NOMO-1 treated with dmso at 0.1 percent for 144 hours (cell line): Measurements from ENCODE around the gene FBXL19.
A peak's percentile ranks its signal among the peaks of the same experiment; 100 is the strongest.

ENCODE experiments used
- DNase-seq: peaks from one replicate; lab custom pipeline; 2025; ENCODE audit not compliant: unreplicated experiment; lab: John Stamatoyannopoulos, UW

Gene FBXL19

DNA sequence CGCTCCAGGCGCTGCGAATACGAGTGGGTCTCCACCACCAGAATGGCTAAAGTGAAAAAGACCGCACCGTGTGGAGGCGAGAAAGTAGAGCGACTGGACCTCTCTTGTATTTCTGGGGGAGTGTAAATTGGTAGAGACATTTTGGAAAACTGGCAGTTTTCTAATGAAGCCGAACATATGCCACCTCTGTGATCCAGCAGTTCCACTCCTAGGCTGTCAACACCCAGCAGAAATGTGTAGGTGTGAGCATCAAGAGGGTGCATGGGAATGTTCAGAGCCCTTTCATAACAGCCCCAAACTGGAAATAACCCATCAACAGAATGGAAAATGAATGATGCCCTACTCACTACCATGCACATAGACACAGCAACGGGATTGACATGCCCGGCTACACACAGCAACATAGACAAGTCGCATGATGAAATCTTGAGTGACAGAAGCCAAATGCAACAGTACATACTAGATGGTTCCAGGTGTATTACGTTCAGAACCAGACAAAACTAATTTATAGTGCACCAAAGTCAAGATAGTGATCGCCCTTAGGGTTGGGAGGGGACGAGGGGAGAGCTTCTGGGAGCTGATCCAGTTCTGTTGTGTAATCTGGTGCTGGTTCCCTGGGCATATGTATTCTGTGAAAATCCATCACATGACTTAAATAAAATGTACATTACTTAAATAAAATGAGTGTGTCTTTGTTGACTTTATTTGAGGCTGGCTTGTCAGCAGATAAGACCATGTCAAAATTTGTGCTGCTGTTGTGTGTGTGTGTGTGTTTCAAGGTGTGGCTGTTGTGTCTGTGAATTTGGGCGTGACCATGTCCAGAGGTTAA is 28.6 kb upstream of the FBXL19 start:
- DNase-seq, result no peak

DNA sequence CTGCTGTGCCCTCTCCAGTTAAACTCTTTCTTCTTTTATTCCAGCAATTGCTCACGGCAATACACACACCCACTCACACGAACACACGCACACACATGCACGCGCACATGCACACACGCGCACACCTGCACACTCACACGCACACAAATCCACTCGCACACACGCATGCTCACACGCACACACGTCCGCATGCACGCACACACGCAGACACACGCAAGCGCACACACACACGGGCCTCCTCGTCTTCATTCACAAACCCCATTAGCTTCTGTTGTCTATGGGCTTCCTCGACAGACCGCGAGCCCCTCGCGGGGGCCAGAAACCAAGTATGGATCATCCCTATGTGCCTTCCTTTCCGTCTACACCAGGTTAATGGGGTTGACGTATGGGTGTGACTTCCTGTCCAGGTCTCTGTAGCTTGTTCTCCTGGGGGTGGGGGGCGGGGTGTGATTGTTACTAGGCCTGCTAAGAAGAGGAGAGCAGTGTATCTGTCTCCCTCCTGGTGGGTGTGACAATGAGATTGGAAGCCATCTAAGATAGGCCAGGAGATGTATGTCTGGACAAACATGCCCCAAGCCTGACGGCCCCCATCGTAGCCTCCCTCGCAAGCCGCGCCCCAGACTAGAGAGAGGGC is 27.6 kb upstream of the FBXL19 start:
- no peak for DNase-seq

DNA sequence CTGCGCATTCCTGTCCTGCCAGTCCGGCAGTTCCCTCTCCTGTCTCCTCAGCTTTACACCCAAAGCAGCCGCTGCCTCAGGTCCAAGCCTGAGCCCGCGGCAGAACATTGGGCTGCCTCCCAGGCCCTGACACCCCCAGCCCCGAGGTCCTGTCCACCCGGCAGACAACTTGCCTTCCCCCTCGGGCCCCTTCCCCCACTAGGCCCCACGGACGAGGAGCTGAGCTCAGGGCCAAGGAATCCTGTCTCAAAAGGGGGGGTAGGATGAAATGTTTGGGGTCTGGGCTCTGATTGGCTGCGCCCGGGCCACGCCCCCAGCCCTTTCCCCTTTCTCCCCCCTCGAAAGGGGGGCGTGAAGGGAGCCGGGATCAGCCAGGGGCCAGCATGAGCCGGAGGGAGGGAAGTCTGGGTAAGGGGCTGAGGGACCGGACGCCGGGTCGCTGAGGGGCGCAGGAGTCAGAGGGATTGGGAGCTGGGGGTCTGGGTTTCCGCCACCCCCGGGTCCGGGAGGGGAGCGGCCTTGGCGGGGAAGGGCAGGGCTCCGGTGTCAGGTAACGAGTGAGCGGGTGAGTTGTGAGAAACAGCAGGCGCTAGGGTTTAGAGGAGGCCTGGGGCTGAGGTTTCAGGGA is 27.0 kb upstream of the FBXL19 start, which contains the start of gene CTF1:
CTF1 (plus strand) TSS at position 354 of the 628 bp plus-strand sequence; CDS start at position 384, 30 bp downstream.
- DNase-seq, result no peak

DNA sequence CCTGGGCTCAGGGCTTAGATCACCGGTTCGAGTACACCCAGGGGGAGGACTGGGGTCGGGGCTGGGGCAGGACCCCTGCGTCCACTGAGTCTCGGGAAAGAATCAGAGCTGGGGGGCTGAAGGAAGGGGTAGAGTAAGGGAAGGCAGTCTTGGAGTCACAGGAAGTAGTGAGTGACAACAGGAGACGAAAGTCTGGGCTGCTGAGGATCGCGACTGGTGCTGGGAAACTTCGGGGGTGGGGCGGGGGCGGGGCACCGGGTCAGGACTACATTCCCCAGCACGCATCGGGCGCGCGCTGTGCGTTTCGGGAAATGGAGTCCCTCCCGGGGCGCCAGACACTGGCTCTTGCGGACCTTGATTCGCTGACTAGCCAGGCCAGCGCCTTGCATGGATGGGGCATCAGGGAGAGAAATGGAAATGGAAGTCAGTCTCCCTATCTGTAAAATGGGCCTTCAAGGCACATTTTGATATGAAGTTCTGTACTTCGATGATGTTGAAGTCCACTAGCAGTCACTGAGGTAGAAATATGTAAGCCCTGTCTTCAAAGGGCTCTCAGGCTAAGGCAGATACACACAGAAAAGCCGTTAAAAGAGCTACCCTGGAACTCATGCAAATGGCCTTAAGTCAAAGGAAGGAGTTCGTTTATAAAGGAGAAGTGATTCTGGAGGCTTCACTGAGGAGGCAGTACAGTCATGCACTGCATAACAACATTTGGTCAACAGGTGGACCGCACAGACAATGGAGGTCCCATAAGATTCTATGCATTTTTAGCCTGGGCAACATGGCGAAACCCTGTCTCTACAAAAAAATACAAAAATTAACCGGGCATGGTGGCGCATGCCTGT is 26.3 kb upstream of the FBXL19 start:
- DNase-seq, result peak; percentile 35

DNA sequence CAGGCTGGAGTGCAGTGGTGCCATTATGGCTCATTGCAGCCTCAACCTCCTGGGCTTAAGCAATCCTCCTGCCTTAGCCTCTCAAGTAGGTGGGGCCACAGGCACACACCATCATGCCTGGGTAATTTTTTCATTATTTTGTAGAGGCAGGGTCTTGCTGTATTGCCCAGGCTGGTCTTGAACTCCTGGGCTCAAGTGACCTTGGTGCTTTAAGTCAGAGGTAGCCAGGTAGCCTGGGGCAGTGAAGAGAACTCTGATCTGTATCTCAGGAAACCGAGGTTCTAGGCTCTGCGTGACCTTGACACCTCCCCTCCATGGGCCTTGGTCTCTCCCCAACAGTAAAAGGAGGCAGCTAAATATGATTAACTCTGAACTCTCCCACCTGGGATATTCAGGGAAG is 23.6 kb upstream of the FBXL19 start:
- no peak for DNase-seq

DNA sequence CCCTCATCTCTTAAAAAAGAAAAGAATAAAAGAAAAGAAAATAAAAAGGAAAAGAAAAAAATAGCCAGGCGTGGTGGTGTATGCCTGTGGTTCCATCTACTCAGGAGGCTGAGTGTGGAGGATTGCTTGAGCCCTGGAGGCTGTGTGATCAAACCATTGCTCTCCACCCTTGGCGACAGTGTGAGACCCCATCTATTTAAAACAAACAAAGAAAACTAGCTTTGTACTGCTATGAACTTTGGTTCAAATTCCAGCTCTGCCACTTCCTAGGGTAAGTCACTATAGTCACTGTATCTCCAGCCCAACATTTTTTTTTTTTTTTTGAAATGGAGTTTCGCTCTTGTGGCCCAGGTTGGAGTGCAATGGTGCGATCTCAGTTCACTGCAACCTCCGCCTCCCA is 22.8 kb upstream of the FBXL19 start:
- no peak for DNase-seq

DNA sequence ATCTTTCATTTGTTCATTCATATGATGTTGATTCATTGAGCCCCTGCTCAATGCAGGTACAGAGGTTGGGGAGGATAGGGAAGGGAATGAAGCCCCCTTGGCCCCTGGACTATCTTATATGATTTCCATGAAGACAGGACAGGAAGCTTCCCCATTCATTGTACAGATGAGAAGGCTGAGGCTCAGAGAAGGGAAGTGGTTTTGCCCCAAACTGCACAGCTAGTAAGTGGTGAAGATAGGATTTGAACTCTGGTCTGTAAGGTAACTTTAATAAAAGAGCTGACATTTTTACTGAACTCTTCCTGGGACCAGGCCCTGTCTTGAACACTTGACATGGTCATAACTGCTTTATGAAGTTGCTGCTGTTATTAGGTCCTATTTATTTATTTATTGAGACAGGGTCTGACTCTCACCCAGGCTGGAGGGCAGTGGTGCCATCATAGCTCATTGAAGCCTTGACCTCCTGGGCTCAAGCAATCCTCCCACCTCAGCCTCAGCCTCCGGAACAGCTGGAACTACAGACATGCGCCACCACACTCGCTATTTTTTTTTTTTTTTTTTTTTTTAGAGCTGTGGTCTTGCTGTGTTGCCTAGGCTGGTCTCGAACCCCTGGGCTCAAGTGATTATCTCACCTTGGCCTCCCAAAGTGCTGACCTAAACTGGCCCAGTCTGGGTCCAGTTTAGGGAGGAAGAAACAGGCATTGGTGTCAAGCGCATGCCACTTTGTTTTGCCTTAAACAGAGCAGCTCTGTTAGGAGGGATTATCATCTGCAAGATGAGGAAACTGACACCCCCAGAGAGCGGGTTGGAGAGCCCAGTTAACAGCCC is 22.0 kb upstream of the FBXL19 start:
- DNase-seq, result no peak

DNA sequence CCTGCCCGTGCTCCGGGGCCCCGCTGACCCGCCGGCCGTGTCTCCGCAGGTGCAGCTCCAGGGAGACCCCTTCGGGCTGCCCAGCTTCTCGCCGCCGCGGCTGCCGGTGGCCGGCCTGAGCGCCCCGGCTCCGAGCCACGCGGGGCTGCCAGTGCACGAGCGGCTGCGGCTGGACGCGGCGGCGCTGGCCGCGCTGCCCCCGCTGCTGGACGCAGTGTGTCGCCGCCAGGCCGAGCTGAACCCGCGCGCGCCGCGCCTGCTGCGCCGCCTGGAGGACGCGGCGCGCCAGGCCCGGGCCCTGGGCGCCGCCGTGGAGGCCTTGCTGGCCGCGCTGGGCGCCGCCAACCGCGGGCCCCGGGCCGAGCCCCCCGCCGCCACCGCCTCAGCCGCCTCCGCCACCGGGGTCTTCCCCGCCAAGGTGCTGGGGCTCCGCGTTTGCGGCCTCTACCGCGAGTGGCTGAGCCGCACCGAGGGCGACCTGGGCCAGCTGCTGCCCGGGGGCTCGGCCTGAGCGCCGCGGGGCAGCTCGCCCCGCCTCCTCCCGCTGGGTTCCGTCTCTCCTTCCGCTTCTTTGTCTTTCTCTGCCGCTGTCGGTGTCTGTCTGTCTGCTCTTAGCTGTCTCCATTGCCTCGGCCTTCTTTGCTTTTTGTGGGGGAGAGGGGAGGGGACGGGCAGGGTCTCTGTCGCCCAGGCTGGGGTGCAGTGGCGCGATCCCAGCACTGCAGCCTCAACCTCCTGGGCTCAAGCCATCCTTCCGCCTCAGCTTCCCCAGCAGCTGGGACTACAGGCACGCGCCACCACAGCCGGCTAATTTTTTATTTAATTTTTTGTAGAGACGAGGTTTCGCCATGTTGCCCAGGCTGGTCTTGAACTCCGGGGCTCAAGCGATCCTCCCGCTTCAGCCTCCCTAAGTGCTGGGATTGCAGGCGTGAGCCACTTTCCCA is 21.1 kb upstream of the FBXL19 start:
- DNase-seq, result peak; percentile 74

DNA sequence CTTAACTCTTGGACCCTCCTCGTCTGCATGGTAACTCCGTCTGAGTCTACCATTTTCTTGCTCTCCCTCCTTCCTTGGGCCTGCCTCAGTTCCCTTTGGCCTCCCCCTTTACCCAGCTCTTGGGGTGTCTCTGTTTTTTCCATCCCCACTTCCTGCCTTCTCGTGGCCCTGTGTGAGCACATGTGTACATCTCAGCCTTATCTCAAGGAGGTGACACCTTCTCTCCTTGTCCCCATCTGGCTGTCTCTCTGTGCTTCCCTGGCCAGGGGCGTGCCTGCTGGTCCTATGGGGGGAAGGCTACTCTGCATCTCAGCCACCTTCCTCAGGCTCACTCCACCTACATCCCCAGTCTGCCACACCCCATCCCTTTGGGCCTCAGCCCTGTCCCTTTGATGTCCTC is 20.4 kb upstream of the FBXL19 start:
- DNase-seq, result no peak

DNA sequence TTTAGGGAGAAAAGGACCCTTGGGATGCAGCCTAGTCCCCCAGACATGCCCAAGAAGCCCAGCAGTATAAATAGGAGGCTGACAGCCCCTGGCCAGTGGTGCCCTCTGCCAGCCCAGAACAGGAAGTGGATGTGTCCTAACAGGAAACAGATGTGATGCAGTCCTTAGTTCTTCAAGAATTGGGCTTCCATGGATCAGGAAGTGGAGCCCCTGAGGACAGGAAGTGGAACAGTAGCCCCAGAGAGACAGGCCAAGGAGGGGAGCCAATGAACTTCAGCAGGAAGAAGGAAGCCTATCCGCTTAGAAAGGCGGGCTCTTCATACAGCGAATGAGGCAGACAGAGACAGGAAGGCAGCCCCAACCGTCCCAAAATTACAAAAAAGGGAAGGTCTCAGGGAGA is 19.8 kb upstream of the FBXL19 start:
- DNase-seq, result peak; percentile 95

DNA sequence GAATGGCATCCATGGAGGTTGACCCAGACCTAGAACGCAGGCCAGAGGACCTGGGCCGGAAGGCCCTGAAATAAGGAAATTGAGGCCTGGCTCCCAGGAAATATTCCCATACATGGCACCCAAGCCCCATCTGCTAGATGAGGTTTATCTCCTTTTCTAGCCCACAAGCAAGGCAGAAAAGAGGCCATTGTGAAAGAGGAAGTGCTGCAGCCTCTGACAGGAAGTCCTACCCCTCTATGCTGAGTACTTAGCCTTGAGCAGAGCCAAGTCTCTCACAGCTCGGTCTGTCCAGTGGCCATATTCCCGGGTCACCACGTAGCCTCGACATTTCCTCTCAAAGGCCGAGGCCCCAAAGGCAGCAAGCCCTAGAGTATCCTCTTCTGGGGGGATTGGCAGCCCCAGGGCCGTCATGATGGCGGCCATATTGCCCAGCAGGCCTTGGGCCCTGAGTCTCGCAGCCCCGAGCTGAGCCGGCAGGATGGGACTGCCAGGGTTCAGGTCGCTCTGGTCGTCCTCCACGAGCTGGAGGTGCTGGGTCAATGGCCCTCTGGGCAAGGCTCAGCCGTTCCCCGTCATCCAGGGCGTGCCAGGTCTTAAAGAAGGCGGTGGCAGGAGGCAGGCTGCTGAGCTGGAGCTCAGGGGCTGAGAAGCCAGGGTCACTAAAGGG is 19.1 kb upstream of the FBXL19 start:
- peak; percentile 58 for DNase-seq

DNA sequence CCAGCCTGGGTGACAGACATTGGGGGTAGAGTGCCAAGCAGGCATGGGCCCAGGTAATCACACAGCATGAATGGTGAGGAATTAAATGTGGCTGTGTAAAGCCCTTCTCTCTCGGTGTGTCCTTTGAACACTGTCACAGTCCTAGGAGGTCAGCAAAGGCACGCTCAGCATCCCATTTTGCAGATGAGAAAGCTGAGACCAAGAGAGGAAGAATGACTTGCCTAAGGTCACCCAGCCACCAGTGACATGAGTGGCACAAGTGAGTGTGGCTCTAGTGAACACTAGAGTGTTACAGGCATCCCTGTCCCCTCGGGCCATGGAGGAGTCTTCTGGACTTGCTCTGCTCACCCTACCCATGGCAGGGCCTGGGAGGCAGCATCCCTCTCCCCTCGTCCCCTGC is 16.3 kb upstream of the FBXL19 start:
- DNase-seq, result no peak

DNA sequence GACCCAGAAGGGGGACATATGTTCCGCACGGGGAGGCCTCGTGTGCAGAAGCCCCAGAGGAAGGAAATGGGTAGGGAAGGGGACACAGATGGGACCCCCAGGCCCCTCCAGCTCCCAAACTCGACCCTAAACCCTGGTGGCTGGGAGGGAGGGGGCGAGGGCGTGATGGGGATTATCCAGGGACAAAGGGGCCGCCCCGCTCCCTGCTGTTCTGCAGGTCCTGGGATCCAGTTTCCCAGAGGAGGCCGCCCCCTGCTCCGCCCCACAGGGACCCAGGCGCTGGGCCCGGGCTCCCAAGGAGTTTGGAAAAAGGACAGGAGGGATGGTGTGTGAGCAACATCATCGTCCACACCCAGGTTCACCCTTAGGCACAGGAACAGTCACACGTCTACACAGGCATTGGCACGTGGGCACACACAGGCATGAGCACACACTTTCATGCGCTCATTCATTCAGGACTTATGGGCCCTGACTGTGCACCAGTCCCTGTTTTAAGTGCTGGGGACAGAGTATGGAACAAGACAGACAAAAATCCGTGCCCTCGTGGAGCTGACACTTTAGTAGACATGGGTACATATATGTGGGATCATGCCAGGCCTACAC is 12.8 kb upstream of the FBXL19 start:
- no peak for DNase-seq

DNA sequence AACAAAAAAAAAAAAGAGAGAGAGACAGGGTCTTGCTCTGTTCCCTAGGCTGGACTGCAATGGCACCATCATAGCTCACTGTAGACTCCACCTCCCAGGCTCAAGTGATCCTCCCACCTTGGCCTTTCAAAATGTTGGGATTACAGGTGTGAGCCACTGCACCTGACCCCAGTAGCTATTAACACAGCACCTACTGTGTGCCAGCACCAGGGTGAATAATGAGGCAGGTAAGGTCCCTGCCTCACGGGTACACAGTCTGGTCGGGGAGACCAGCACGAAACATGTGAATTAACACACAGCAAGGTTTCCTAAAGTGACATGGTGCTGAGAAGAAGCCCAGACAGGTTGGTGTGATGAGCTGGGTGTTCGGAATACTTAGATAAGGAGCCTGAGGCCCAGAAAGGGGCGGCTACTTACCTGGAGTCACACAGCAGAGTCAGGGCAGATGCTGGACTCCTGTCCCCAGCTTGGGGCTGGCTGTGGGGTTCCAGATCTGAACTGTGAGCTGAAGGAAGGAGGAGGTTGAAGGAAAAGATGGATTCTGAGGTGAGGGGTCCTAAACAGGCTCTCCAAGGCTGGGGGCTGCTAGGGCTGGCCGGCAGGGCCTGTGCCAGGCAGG is 10.5 kb upstream of the FBXL19 start:
- no peak for DNase-seq

DNA sequence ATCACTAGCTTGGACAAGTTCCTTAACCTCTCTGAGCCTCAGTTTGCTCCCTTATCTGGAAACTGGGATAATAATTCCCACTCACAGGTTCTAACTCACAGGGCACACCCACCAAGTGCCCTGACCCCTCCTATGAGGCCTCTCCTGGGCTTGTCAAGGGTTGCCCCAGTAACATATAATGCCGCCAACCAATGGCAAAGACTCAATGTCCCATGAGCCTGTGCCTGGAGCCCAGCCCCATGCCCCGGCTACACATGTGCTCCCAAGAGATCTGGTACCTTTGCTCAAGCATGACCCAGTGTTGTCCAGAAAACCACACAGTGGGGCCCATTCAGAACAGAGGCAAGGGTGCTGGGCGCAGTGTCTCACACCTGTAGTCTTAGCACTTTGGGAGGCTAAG is 8.5 kb upstream of the FBXL19 start:
- DNase-seq, result no peak

DNA sequence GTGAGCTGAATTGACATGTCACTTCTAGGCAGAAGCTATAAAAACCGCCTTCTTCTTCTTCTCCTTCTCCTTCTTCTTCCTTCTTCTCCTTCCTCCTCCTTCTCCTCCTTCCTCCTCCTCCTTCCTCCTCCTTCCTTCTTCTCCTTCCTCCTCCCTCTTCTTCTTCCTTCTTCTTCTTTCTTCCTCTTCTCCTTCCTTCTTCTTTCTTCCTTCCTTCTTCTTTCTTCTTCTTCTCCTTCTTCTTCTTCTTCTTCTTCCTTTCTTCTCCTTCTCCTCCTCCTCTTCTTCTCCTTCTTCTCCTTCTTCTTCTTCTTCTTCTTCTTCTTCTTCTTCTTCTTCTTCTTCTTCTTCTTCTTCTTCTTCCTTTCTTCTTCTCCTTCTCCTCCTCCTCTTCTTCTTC is 4.8 kb upstream of the FBXL19 start:
- DNase-seq, result no peak

DNA sequence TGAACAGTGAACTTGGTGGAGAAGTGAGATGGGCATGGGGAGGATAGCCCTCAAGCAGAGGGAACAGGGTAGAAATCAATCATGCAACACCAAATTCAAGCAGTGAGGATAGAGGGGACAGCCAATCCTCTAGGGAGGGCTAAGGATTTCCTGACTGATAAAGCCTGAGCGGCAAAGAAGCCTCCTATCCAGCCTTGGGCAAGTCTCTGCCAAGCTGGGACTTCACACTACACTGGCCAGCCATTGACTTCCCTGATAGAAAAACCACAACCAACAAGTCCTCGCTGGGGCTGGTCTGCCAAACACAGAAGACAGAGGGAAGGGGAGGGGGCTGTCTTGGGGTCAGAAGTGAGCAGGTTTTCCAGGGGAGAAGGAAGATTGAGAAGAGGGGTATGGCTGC is 2.5 kb upstream of the FBXL19 start:
- DNase-seq, result no peak

DNA sequence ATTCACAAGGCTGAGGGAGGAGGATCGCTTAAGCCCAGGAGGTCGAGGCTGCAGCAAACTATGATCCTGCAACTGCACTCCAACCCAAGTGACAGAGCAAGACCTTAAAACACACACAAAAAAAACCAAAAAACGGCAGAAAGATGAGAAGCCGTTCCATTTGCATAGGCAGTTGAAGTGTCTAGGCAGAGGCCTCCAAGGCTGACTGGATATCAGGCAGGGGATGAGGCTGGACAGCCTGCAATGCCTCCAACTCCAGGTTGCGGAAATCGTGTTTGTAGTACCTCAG is 2.0 kb upstream of the FBXL19 start:
- DNase-seq, result no peak
